PC-3 (cell line): ENCODE results near the gene PRRX1. TPM values are rescaled to one million over a fixed set of nuclear protein-coding genes. Genes with fewer than 3 reads are reported as not detected.
A peak's percentile ranks its signal among the peaks of the same experiment; 100 is the strongest.

Experiments
- ATAC-seq: fragments of 200-7000 bp; cut with Tn5 transposase; 2 replicates; pipeline ENCODE4 v1.9.1; 2020; ENCODE audit warnings: mild to moderate bottlenecking, moderate library complexity
- BruUV-seq: library from RNA; stranded (reverse); fragments of 400-500 nt; replicated peaks from 2 replicates; lab custom pipeline; 2021; lab: Mats Ljungman, UMichigan
- CTCF ChIA-PET: fragments of 300-600 bp; sonication (Branson Sonifier 250); formaldehyde crosslinking; loops from one replicate; lab custom pipeline; 2022; ENCODE audit warnings: antibody characterized with exemption; lab: Charles Lee
- POLR2A ChIA-PET: fragments of 300-600 bp; sonication (Branson Sonifier 250); formaldehyde crosslinking; loops from one replicate; lab custom pipeline; 2022; ENCODE audit warnings: antibody characterized with exemption; ENCODE audit not compliant: unreplicated experiment; lab: Charles Lee
- DNase-seq: peaks from one replicate; pipeline ENCODE4 v3.0.0-alpha.2; 2015
- H2AFZ ChIP-seq: fragments of 300-600 bp; sonication (generic); 2 replicates; pipeline ENCODE4 v1.6.0; 2016; ENCODE audit warnings: antibody characterized with exemption, low read length
- H3F3A ChIP-seq: fragments of 300-600 bp; sonication (generic); one replicate; pipeline ENCODE4 v1.6.0; 2017; ENCODE audit warnings: antibody characterized with exemption, low read length, control low read depth, mild to moderate bottlenecking; ENCODE audit not compliant: unreplicated experiment
- H3K27ac ChIP-seq: fragments of 300-600 bp; sonication (generic); 2 replicates; pipeline ENCODE4 v1.5.1; 2016; ENCODE audit warnings: mild to moderate bottlenecking, low read length
- H3K27me3 ChIP-seq: fragments of 300-600 bp; sonication (generic); 2 replicates; pipeline ENCODE4 v1.6.1; 2016; ENCODE audit warnings: low read length, mixed read lengths
- H3K36me3 ChIP-seq: fragments of 300-600 bp; sonication (generic); 2 replicates; pipeline ENCODE4 v1.6.1; 2016; ENCODE audit warnings: low read depth, mixed run types, low read length, mixed read lengths
- H3K4me1 ChIP-seq: fragments of 300-600 bp; sonication (generic); 2 replicates; pipeline ENCODE4 v1.5.1; 2016; ENCODE audit warnings: low read length; ENCODE audit not compliant: insufficient read depth
- H3K4me2 ChIP-seq: fragments of 300-600 bp; sonication (generic); 2 replicates; pipeline ENCODE4 v1.6.0; 2016; ENCODE audit warnings: low read length
- H3K4me3 ChIP-seq: fragments of 300-600 bp; sonication (generic); 2 replicates; pipeline ENCODE4 v1.5.1; 2016; ENCODE audit warnings: mild to moderate bottlenecking, low read length, mixed read lengths
- H3K79me2 ChIP-seq: fragments of 300-600 bp; sonication (generic); 2 replicates; pipeline ENCODE4 v1.6.1; 2017; ENCODE audit warnings: low read length, mixed read lengths
- H3K9ac ChIP-seq: fragments of 300-600 bp; sonication (generic); 2 replicates; pipeline ENCODE4 v1.6.0; 2016; ENCODE audit warnings: mild to moderate bottlenecking, low read length
- H3K9me2 ChIP-seq: fragments of 300-600 bp; sonication (generic); replicated peaks from 2 replicates; pipeline ENCODE4 v1.6.1; 2016; ENCODE audit warnings: mixed run types, low read length, mixed read lengths
- H3K9me3 ChIP-seq: fragments of 300-600 bp; sonication (generic); 2 replicates; pipeline ENCODE4 v1.6.1; 2016; ENCODE audit warnings: low read length, mixed read lengths
- H4K20me1 ChIP-seq: fragments of 300-600 bp; sonication (generic); 2 replicates; pipeline ENCODE4 v1.6.1; 2016; ENCODE audit warnings: low read length, mixed read lengths
- CTCF ChIP-seq: fragments of 300-600 bp; sonication (generic); conservative IDR thresholded peaks from 2 replicates; pipeline ENCODE4 v1.5.1; 2017; ENCODE audit warnings: antibody characterized with exemption, low read depth, mild to moderate bottlenecking, low read length
- EZH2 ChIP-seq: fragments of 300-600 bp; sonication (generic); IDR thresholded peaks from one replicate; pipeline ENCODE4 v1.6.1; 2017; ENCODE audit warnings: antibody characterized with exemption, mild to moderate bottlenecking, low read length; ENCODE audit not compliant: unreplicated experiment
- EZH2phosphoT487 ChIP-seq: fragments of 300-600 bp; sonication (generic); IDR thresholded peaks from 2 replicates; pipeline ENCODE4 v1.6.1; 2018; ENCODE audit warnings: mild to moderate bottlenecking, antibody characterized with exemption, low read length, borderline replicate concordance
- intact Hi-C: fragments of 100-400 bp; cut with micrococcal nuclease; formaldehyde crosslinking; loops from 2 replicates; pipeline ENCODE4 v1.9.0; 2023
- total RNA-seq: library from RNA; depleted of rRNA; stranded (reverse); fragments of >200 nt; gene quantifications from 2 replicates; pipeline ENCODE4 v1.2.3, GENCODE V29; 2014

PRRX1 gene
- total RNA-seq, 1 experiment from 2014 or later: not detected

GRCh38 chr1:170634293-170634692 is 29.6 kb upstream of the PRRX1 start:
- Histone ChIP-seq H3K4me1 (no peaks in the 10 kb centered on the region), H2AFZ (no peak overlapping the region), H3K36me3 (no peaks in the 10 kb centered on the region), H3K9me2 (no peaks in the 10 kb centered on the region), H3K27me3 (no peaks in the 10 kb centered on the region), H4K20me1 (no peaks in the 10 kb centered on the region), H3K27ac (no peak overlapping the region), H3K4me2 (no peak overlapping the region), H3K9ac (no peak overlapping the region), H3K4me3 (no peak overlapping the region), H3K9me3 (no peaks in the 10 kb centered on the region), H3F3A (no peaks in the 10 kb centered on the region), H3K79me2 (no peaks in the 10 kb centered on the region)
- DNase-seq (peak; percentile 11), ATAC-seq (no peak)
- intact Hi-C loops: no loop called here
- POLR2A ChIA-PET: no interaction called here
- CTCF ChIA-PET: no interaction called here
- no peak for TF ChIP-seq EZH2
- no peak for TF ChIP-seq CTCF
- TF ChIP-seq EZH2phosphoT487: no peak
- BruUV-seq: no TSS peak

DNA sequence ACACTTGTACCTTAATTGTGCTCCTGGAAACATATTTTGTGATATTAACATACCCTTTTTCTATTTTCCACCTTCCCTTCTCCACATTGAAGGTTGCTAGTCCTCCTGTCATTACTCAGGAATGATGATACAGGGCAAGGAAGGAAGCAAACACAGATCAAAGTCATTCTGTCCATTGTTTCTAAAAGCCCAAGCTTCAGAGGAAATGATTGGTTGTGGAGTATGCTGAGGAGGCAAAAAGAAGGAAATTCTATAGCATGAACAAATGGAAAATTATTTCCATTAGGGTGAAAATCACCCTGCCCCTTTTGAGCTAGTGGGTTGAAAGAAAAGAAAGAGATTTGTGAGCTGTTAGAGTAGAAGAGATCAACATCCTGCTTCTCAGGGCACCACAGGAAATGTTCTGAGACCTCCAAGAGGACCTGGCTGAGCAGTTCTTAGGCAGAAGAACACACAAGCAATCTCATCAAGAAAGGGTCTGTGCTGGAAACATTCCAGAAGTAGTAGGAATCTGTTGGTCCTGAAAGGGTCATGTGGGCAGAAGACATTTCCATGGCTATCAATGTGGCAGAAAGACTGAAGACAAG is 29.0 kb upstream of the PRRX1 start:
- TF ChIP-seq EZH2 (no peak), EZH2phosphoT487 (no peak)
- intact Hi-C loops: no loop called here
- BruUV-seq: no TSS peak
- Histone ChIP-seq H3K9me3 (no peaks in the 10 kb centered on the region), H3K36me3 (no peaks in the 10 kb centered on the region), H3F3A (no peaks in the 10 kb centered on the region), H4K20me1 (no peaks in the 10 kb centered on the region), H2AFZ (no peak overlapping the region), H3K4me2 (no peak overlapping the region), H3K27me3 (no peaks in the 10 kb centered on the region), H3K9ac (no peak overlapping the region), H3K79me2 (no peaks in the 10 kb centered on the region), H3K27ac (no peak overlapping the region), H3K4me3 (no peak overlapping the region), H3K9me2 (no peaks in the 10 kb centered on the region), H3K4me1 (no peaks in the 10 kb centered on the region)
- ChIA-PET POLR2A (no interaction called here), CTCF (no interaction called here)
- ATAC-seq (no peak), DNase-seq (no peak)

GRCh38 chr1:170640581-170640980 is 23.4 kb upstream of the PRRX1 start:
- H3F3A ChIP-seq: no peaks in the 10 kb centered on the region
- H3K9ac ChIP-seq: no peak overlapping the region
- H4K20me1 ChIP-seq: no peaks in the 10 kb centered on the region
- no peaks in the 10 kb centered on the region for H3K27me3 ChIP-seq
- no peaks in the 10 kb centered on the region for H3K36me3 ChIP-seq
- TF ChIP-seq CTCF: no peak
- no peak for TF ChIP-seq EZH2
- TF ChIP-seq EZH2phosphoT487: no peak
- intact Hi-C loops: no loop called here
- ChIA-PET CTCF (no interaction called here), POLR2A (interaction anchor here (0.7 kb wide), 1 partner anchor 13 kb away, joined by 3 read pairs; no protein-coding TSS in a partner anchor)
- H3K79me2 ChIP-seq: no peaks in the 10 kb centered on the region
- no peak overlapping the region for H3K4me3 ChIP-seq
- H3K4me2 ChIP-seq: no peak overlapping the region
- ATAC-seq (no peak), DNase-seq (no peak)
- H3K27ac ChIP-seq: no peak overlapping the region
- BruUV-seq: no TSS peak
- H3K9me3 ChIP-seq: no peaks in the 10 kb centered on the region
- no peak overlapping the region for H2AFZ ChIP-seq
- no peaks in the 10 kb centered on the region for H3K4me1 ChIP-seq
- no peaks in the 10 kb centered on the region for H3K9me2 ChIP-seq
